Tibial artery (tissue), 4 donors: ENCODE results near the gene RAE1.
A peak's percentile ranks its signal among the peaks of the same experiment; 100 is the strongest.

Experiments used
- DNase-seq, 2 donors: peaks; one replicate each; pipeline ENCODE4 v3.0.0-alpha.2; 2019
- H3K27ac ChIP-seq, 2 donors: fragments of 200-600 bp; sonication (generic) in 1 of 2; 1 replicate in 1 of 2; 2 replicates in 1 of 2; pipeline ENCODE4 v1.5.1; 2018 to 2019; ENCODE audit warnings: mild to moderate bottlenecking in 1 of 2
- H3K27me3 ChIP-seq, 2 donors: fragments of 200-600 bp; sonication (generic) in 1 of 2; one replicate each; pipeline versions ENCODE4 v1.5.1 to v1.6.0; 2016 to 2019
- H3K36me3 ChIP-seq, 3 donors: fragments of 200-600 bp; sonication (generic) in 2 of 3; one replicate each; pipeline ENCODE4 v1.5.1; 2016 to 2019; ENCODE audit warnings: mild to moderate bottlenecking in 2 of 3
- H3K4me1 ChIP-seq, 4 donors: fragments of 200-600 bp; sonication (generic) in 2 of 4; 1 replicate in 3 of 4; 2 replicates in 1 of 4; pipeline ENCODE4 v1.5.1; 2016 to 2019
- H3K4me3 ChIP-seq, 2 donors: fragments of 200-600 bp; sonication (generic) in 1 of 2; 1 replicate in 1 of 2; 2 replicates in 1 of 2; pipeline ENCODE4 v1.5.1; 2018 to 2019; ENCODE audit warnings: mild to moderate bottlenecking in 2 of 2
- H3K9me3 ChIP-seq, 3 donors: fragments of 200-600 bp; sonication (generic) in 1 of 3; one replicate each; pipeline ENCODE4 v1.5.1; 2016 to 2019
- intact Hi-C: fragments of 100-400 bp; cut with DNase I; formaldehyde crosslinking; loops from one replicate; pipeline ENCODE4 v1.15.0; 2023; ENCODE audit warnings: low total_unique reads
- TF ChIP-seq, protein P1 (sequence below), 2 experiments: fragments of 200-600 bp in 1 of 2; fragments of 450-650 bp in 1 of 2; IDR thresholded peaks; one replicate each; pipeline ENCODE4 v1.5.1; 2017 to 2019; ENCODE audit warnings: antibody characterized with exemption in 2 of 2, mild to moderate bottlenecking in 1 of 2, moderate library complexity in 1 of 2

The RAE1 gene

DNA sequence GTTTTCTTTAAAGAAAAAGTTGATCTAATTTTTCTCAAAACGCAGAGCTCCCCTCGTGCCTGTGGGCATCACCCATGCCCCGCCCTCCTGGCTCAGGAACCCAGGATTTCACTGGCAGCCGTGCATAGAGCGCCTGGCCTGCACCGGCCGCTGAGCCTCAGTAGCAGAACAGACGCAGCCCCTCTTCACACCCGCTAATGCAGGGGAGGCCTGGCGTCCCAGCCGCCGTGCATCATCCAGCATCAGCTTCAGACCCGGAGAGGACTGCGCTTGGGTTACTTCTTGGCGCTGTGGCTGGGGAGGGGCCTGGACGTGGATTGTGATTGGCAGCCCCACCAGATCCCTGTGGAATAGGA lies 58.2 kb downstream of the RAE1 start:
- Histone ChIP-seq H3K27me3 (no peaks in the 10 kb centered on the region), H3K4me3 (no peak overlapping the region), H3K27ac (peak overlapping the region; percentile 59 to 62), H3K9me3 (no peaks in the 10 kb centered on the region), H3K4me1 (peaks cover 0 to 18% (median 10%) of the 10 kb centered on the region in 4 donors), H3K36me3 (peaks cover 14 to 56% (median 45%) of the 10 kb centered on the region in 3 donors)
- intact Hi-C loops: no loop called here
- TF ChIP-seq, protein P1, sequence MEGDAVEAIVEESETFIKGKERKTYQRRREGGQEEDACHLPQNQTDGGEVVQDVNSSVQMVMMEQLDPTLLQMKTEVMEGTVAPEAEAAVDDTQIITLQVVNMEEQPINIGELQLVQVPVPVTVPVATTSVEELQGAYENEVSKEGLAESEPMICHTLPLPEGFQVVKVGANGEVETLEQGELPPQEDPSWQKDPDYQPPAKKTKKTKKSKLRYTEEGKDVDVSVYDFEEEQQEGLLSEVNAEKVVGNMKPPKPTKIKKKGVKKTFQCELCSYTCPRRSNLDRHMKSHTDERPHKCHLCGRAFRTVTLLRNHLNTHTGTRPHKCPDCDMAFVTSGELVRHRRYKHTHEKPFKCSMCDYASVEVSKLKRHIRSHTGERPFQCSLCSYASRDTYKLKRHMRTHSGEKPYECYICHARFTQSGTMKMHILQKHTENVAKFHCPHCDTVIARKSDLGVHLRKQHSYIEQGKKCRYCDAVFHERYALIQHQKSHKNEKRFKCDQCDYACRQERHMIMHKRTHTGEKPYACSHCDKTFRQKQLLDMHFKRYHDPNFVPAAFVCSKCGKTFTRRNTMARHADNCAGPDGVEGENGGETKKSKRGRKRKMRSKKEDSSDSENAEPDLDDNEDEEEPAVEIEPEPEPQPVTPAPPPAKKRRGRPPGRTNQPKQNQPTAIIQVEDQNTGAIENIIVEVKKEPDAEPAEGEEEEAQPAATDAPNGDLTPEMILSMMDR (IDR thresholded peaks at IDR 0.05): no peak
- DNase-seq: peak in 1 of 2 donors; percentile 84

DNA sequence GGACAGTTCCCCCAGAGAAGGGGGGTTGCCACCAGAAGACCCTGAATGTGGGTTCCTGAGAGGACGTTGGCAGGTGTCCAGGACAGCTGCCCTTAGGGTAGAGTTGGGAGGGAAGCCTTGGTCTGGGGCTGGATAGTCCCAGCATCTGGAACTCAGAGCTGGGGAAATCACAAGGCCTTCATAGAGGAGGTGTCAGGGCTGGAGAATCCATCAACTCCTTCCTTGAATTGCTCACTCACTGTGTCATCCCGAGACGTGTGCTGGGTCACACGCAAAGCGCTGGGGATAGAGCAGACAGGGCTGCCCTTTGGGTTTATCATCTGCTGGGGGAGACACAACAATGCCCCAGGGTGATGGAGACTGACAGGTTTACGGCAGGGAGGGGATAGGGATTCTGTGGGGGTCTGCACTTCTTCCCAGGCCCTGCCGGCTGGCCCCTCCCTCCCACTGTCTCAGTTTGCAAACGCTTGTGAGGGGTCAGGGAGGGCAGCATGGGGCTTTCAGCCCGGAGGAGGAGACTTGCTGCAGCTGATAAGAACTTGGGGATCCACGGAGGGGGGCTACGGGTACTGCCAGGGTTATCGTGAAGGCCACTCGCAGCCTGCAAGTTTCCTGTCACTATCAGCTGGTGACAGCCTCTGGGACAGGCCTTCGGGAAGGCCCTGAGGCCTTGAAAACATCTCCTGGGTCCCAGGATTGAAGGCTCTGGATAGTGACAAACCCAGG lies 58.8 kb downstream of the RAE1 start:
- intact Hi-C loops: no loop called here
- no peak overlapping the region for H3K27ac ChIP-seq
- no peaks in the 10 kb centered on the region for H3K27me3 ChIP-seq
- TF ChIP-seq, protein P1 (IDR thresholded peaks at IDR 0.05): no peak
- H3K36me3 ChIP-seq: peaks cover 14 to 50% (median 40%) of the 10 kb centered on the region in 3 donors
- no peak for DNase-seq
- H3K4me1 ChIP-seq: peaks cover 0 to 23% (median 11%) of the 10 kb centered on the region in 4 donors
- H3K9me3 ChIP-seq: no peaks in the 10 kb centered on the region
- no peak overlapping the region for H3K4me3 ChIP-seq

DNA sequence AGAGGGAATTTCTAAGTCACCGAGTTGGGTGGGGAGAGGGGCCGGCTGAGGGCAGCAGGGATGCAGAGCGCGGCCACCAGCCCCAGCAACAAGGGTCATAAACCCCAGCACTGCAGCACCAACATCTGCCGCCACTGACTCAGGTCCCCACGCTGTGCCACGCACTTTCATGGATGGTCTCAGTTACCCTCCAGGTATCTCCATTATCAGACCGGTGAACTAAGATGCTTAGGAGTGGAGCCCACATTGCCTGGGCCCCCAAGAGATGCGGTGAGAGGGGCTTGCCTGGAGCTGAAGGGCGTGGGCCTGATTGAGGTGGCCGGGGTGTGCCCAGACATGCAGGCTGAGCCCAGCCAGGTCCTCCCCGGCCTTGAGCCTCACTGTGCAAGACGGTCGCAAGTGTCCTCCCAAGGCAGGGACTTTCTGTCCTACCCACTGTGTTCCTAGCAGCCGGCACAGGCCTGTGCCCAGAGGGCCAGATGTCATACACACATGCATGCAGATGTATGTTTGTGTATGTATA lies 59.4 kb downstream of the RAE1 start:
- peaks cover 14 to 44% (median 36%) of the 10 kb centered on the region in 3 donors for H3K36me3 ChIP-seq
- TF ChIP-seq, protein P1 (IDR thresholded peaks at IDR 0.05): no peak
- no peak for DNase-seq
- H3K27me3 ChIP-seq: no peaks in the 10 kb centered on the region
- H3K4me3 ChIP-seq: no peak overlapping the region
- peaks cover 0 to 28% (median 14%) of the 10 kb centered on the region in 4 donors for H3K4me1 ChIP-seq
- H3K9me3 ChIP-seq: no peaks in the 10 kb centered on the region
- no peak overlapping the region for H3K27ac ChIP-seq
- intact Hi-C loops: no loop called here

DNA sequence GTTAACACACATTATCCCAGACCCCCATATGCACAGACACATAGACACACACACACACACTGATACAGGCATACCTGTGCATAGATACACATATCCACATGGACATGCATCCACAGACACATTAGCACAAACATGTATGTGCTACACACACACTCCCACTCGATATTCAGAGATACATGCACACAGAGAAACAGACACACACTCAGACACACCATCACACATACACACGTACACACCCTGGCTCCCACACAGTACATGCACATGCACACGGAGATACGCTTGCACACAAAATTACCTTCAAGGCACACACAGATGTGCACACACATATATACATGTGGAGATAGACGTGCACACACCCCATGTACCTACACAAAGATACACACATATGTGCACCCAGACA lies 59.9 kb downstream of the RAE1 start:
- peaks cover 14 to 40% (median 33%) of the 10 kb centered on the region in 3 donors for H3K36me3 ChIP-seq
- no peaks in the 10 kb centered on the region for H3K9me3 ChIP-seq
- H3K27me3 ChIP-seq: no peaks in the 10 kb centered on the region
- peaks cover 0 to 28% (median 14%) of the 10 kb centered on the region in 4 donors for H3K4me1 ChIP-seq
- intact Hi-C loops: no loop called here
- no peak overlapping the region for H3K4me3 ChIP-seq
- TF ChIP-seq, protein P1 (IDR thresholded peaks at IDR 0.05): no peak
- no peak overlapping the region for H3K27ac ChIP-seq
- no peak for DNase-seq

DNA sequence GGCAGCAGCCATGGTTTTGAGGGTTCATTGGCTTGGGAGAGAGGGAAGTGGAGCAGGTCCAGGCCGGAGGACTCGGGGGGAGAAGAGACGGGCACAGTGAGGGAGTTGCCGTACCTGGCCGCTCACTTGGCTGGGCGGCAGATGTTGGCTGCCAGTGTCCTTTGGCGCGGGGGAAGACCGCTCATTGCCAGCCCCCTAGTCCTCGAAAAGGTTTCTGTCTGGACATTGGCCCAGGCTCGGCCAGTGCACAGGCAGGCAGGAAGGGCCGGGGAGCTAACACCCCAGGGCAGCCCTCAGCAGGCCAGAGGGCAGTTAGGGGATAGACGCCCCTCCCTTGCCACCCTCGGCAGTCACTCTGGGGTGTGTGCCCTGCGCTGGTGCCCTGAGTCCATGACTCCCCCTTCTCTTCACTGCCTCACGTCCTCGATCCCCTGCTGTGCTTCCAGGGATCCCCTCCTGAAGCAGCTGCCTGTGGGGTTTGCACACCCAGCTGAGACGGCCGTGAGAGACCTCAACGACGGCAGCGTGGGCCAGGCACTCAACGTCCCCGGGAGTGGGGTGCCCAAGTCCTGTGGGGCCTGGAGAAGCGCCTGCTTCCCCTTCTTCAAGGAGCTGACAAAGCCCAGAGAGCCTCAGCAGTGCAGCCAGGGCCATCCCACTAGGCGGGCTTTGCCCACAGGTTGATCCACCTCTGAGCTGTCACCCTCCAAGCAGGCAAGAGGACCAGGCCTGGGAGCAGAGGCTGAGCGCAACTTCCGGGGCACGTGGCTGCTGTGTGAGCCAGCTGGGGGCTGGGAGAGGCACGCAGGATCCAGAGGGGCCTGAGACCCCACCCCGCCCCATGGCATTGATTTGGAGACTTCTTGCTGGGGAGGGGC lies 60.6 kb downstream of the RAE1 start:
- Histone ChIP-seq H3K27ac (no peak overlapping the region), H3K4me3 (no peak overlapping the region), H3K27me3 (no peaks in the 10 kb centered on the region), H3K36me3 (peaks cover 14 to 32% (median 26%) of the 10 kb centered on the region in 3 donors), H3K9me3 (no peaks in the 10 kb centered on the region), H3K4me1 (peaks cover 0 to 28% (median 14%) of the 10 kb centered on the region in 4 donors)
- intact Hi-C loops: no loop called here
- TF ChIP-seq, protein P1 (IDR thresholded peaks at IDR 0.05): no peak
- no peak for DNase-seq
